WTC11 (cell line): Measurements from ENCODE around the gene STK16. TPM values are rescaled to one million over a fixed set of nuclear protein-coding genes. Genes with fewer than 3 reads are reported as not detected.

Experiments used
- ATAC-seq: fragments of 200-7000 bp; cut with Tn5 transposase; 2 replicates; pipeline ENCODE4 v1.10.0; 2021; ENCODE audit warnings: mild to moderate bottlenecking, moderate library complexity
- CTCF ChIA-PET: fragments of 300-600 bp; sonication (Branson Sonifier 250); formaldehyde crosslinking; loops from one replicate; lab custom pipeline; 2021; ENCODE audit warnings: antibody characterized with exemption; lab: Charles Lee
- POLR2A ChIA-PET: fragments of 350-600 bp; sonication (Branson Sonifier 250); formaldehyde crosslinking; loops from one replicate; lab custom pipeline; 2021; ENCODE audit warnings: antibody characterized with exemption; lab: Charles Lee
- DNase-seq: peaks from one replicate; pipeline ENCODE4 v3.0.0; 2021; ENCODE audit warnings: low spot score
- H3K27ac Mint-ChIP-seq: 2 replicates; pipeline ENCODE4 v1.8.0; 2021; ENCODE audit warnings: mixed read lengths
- H3K27me3 Mint-ChIP-seq: 2 replicates; pipeline ENCODE4 v1.8.0; 2021; ENCODE audit warnings: low read depth, mild to moderate bottlenecking, moderate library complexity, mixed read lengths
- H3K36me3 Mint-ChIP-seq: 2 replicates; pipeline ENCODE4 v1.8.0; 2021; ENCODE audit warnings: mixed read lengths
- H3K4me1 Mint-ChIP-seq: 2 replicates; pipeline ENCODE4 v1.8.0; 2022; ENCODE audit warnings: mixed read lengths
- H3K4me3 Mint-ChIP-seq: 2 replicates; pipeline ENCODE4 v1.8.0; 2021; ENCODE audit warnings: mild to moderate bottlenecking, moderate library complexity, mixed read lengths
- H3K9me3 Mint-ChIP-seq: 2 replicates; pipeline ENCODE4 v1.8.0; 2021; ENCODE audit warnings: mixed read lengths
- CDX4 ChIP-seq: fragments of 250-450 bp; sonication (Bioruptor Pico); IDR thresholded peaks from 2 replicates; pipeline ENCODE4 v1.9.0; 2021; ENCODE audit warnings: moderate library complexity, mild to moderate bottlenecking, inconsistent platforms, borderline replicate concordance
- CTCF ChIP-seq: fragments of 200-600 bp; IDR thresholded peaks from 2 replicates; pipeline ENCODE4 v1.8.0; 2022; ENCODE audit warnings: antibody characterized with exemption
- IRF2 ChIP-seq: sonication (generic); formaldehyde crosslinking; IDR thresholded peaks from 2 replicates; pipeline ENCODE4 v1.8.0; 2022; ENCODE audit warnings: low read depth, missing genetic modification reagents, borderline replicate concordance
- NFATC4 ChIP-seq: fragments of 250-450 bp; sonication (Bioruptor Pico); IDR thresholded peaks from 2 replicates; pipeline ENCODE4 v1.9.0; 2021; ENCODE audit warnings: mild to moderate bottlenecking
- PRDM15 ChIP-seq: sonication (generic); formaldehyde crosslinking; IDR thresholded peaks from 2 replicates; pipeline ENCODE4 v1.8.0; 2022; ENCODE audit warnings: missing genetic modification reagents
- ZNF138 ChIP-seq: sonication (generic); formaldehyde crosslinking; conservative IDR thresholded peaks from 2 replicates; pipeline ENCODE4 v1.8.1; 2022; ENCODE audit warnings: mild to moderate bottlenecking, moderate library complexity, missing genetic modification reagents
- ZNF423 ChIP-seq: fragments of 250-450 bp; sonication (Bioruptor Pico); IDR thresholded peaks from 2 replicates; pipeline ENCODE4 v2.1.2; 2022; ENCODE audit warnings: mild to moderate bottlenecking, moderate library complexity
- ZNF425 ChIP-seq: fragments of 250-450 bp; sonication (Bioruptor Pico); conservative IDR thresholded peaks from 2 replicates; pipeline ENCODE4 v1.9.0; 2021; ENCODE audit warnings: mild to moderate bottlenecking
- total RNA-seq: library from RNA; stranded (reverse); gene quantifications from 3 replicates; pipeline ENCODE4 v1.2.3, GENCODE V29; 2021
- TF ChIP-seq, protein P1 (sequence below): sonication (generic); formaldehyde crosslinking; IDR thresholded peaks from 2 replicates; pipeline ENCODE4 v1.8.1; 2022; ENCODE audit warnings: mild to moderate bottlenecking, moderate library complexity, missing genetic modification reagents
- TF ChIP-seq, protein P2 (sequence below): sonication (generic); formaldehyde crosslinking; IDR thresholded peaks from 2 replicates; pipeline ENCODE4 v1.8.0; 2023; ENCODE audit warnings: missing genetic modification reagents, mild to moderate bottlenecking, borderline replicate concordance

STK16 gene
- total RNA-seq, 1 experiment from 2014 or later, result 27.5 TPM

DNA sequence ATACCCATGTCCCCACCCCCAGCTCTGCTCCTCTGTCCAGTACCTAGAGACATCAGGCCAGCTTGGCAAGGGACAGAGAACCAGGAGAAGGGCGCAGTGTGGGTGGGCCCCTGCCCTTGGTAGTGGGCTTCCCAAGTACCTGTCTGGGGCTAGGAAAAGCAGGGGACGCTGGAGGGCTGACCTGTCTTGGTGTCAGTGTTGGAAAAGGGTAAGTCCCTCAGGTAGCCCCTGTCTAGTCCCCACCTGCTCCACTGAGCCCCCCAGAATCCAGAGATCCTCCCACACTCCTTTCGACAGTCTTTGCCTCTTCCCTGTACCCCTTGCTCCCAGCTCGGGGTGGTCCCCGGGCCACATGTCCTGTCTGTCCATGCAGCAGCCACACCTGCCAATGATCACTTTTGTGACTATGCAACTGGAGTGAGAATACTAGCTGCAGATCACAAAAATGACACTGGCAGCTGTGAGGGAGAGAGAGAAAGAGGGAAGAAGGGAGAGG is 48.5 kb downstream of the STK16 start:
- H3K27ac Mint-ChIP-seq, result no peak overlapping the region
- TF ChIP-seq, protein P1, sequence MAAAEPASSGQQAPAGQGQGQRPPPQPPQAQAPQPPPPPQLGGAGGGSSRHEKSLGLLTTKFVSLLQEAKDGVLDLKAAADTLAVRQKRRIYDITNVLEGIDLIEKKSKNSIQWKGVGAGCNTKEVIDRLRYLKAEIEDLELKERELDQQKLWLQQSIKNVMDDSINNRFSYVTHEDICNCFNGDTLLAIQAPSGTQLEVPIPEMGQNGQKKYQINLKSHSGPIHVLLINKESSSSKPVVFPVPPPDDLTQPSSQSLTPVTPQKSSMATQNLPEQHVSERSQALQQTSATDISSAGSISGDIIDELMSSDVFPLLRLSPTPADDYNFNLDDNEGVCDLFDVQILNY (CRISPR knock-in tag), result no peak
- TF ChIP-seq CTCF (no peak), NFATC4 (CRISPR knock-in tag) (no peak), ZNF425 (no peak), ZNF138 (CRISPR knock-in tag) (no peak), PRDM15 (CRISPR knock-in tag) (no peak), CDX4 (no peak), IRF2 (CRISPR knock-in tag) (no peak), ZNF423 (no peak)
- TF ChIP-seq, protein P2, sequence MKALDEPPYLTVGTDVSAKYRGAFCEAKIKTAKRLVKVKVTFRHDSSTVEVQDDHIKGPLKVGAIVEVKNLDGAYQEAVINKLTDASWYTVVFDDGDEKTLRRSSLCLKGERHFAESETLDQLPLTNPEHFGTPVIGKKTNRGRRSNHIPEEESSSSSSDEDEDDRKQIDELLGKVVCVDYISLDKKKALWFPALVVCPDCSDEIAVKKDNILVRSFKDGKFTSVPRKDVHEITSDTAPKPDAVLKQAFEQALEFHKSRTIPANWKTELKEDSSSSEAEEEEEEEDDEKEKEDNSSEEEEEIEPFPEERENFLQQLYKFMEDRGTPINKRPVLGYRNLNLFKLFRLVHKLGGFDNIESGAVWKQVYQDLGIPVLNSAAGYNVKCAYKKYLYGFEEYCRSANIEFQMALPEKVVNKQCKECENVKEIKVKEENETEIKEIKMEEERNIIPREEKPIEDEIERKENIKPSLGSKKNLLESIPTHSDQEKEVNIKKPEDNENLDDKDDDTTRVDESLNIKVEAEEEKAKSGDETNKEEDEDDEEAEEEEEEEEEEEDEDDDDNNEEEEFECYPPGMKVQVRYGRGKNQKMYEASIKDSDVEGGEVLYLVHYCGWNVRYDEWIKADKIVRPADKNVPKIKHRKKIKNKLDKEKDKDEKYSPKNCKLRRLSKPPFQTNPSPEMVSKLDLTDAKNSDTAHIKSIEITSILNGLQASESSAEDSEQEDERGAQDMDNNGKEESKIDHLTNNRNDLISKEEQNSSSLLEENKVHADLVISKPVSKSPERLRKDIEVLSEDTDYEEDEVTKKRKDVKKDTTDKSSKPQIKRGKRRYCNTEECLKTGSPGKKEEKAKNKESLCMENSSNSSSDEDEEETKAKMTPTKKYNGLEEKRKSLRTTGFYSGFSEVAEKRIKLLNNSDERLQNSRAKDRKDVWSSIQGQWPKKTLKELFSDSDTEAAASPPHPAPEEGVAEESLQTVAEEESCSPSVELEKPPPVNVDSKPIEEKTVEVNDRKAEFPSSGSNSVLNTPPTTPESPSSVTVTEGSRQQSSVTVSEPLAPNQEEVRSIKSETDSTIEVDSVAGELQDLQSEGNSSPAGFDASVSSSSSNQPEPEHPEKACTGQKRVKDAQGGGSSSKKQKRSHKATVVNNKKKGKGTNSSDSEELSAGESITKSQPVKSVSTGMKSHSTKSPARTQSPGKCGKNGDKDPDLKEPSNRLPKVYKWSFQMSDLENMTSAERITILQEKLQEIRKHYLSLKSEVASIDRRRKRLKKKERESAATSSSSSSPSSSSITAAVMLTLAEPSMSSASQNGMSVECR, result no peak
- TF ChIP-seq, all 79 proteins: peak for 0
- DNase-seq, result no peak
- no peak for ATAC-seq
- Mint-ChIP-seq H3K36me3 (no peaks in the 10 kb centered on the region), H3K4me1 (peaks cover 16% of the 10 kb centered on the region), H3K27me3 (peaks cover 57% of the 10 kb centered on the region), H3K9me3 (peaks cover 5% of the 10 kb centered on the region; the same call in 1 of the 2 replicates), H3K4me3 (peak overlapping the region; percentile 88)
- CTCF ChIA-PET, result interaction anchor here (1.4 to 5.7 kb wide), 6 partner anchors 8 to 292 kb away, joined by 11 to 158 read pairs (median 25); partner anchors contain the start of genes DNAJB2 and DNPEP
- POLR2A ChIA-PET, result no interaction called here
